Measurements from ENCODE around the gene UPK3BL1. TPM values are rescaled to one million over a fixed set of nuclear protein-coding genes. Genes with fewer than 3 reads are reported as not detected.
"Not testable (repeated sequence)": the region's sequence is repeated elsewhere in the genome, so short reads cannot be mapped to it uniquely, and the experiment has no call there.

UPK3BL1 gene
- total and polyA plus RNA-seq, 2 of the 8 experiments (the other 6 are each of a cell fraction or from before 2014, with no cell fraction given), result 6.4 to 16.1 TPM

DNA sequence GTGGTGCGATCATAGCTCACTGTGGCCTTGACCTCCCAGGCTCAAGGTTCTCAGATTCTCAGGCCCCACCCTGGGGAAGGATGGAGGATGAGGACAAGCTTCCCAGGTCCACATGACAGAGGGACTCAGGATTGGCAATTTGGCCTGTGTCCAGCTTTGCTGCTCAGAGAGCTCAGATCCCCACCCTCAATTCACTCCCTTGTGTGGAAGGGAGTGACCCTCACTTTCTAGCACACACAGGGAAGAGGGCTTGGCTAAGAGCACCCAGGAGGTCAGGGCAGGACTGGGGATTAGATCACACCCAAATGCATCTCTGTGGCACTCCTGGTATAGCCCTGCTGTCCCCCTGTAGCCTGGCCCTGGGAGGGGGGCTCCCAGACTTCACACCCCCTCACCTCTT is 813 bp upstream of the UPK3BL1 start:
- not testable (repeated sequence) for H4K20me1 ChIP-seq (replicated peaks in 1 of 2; ENCODE audit: control insufficient read depth in 1 of 2, insufficient read depth in 2 of 2, low read length in 2 of 2)

DNA sequence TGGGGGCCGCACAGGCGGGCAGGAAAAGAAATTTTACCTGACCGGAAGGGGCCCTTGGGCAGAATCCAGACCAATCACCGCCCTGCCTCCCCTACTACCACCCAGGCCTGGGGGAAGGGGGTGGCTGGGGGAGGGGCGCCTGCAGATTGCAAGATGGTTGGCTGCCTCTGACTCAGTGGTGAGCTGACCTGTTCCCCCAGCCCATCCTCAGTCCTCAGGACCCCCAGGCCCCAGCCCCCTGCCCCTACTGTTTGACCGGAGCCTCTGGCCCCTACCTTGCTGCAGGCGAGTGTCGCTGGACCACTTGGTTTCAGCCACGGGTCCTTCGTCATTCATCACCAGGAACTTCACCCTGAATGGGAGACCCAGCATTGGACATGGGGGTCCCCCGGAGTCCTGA is 3.7 kb downstream of the UPK3BL1 start:
- POLR2A ChIA-PET (ENCODE audit: partially characterized antibody); H3K14ac ChIP-seq (ENCODE audit: insufficient read length): not testable (repeated sequence)

More for the DNA sequence above, 813 bp upstream of the UPK3BL1 start:
- H3K23ac ChIP-seq (ENCODE audit: insufficient read length); CTCF ChIA-PET (ENCODE audit: partially characterized antibody); H3K4me2 ChIP-seq (ENCODE audit: insufficient read depth in 1 of 2, low read depth in 2 of 2, low read length in 2 of 2); POLR2A ChIA-PET (ENCODE audit: partially characterized antibody); H3K27me3 ChIP-seq (replicated peaks in 1 of 4; ENCODE audit: control insufficient read depth in 3 of 4, extremely low read depth in 1 of 4, insufficient read depth in 3 of 4, low read length in 3 of 4); H3K36me3 ChIP-seq (ENCODE audit: control insufficient read depth in 2 of 4, insufficient read depth in 4 of 4, low read length in 3 of 4); FAIRE-seq; DNase-seq (ENCODE audit: low read depth in 1 of 2, low spot score in 2 of 2); H2BK15ac ChIP-seq (ENCODE audit: low read length); H2BK12ac ChIP-seq (ENCODE audit: low read depth, low read length); H2BK20ac ChIP-seq (ENCODE audit: low read length); H3K4me1 ChIP-seq (replicated peaks in 1 of 4; ENCODE audit: control insufficient read depth in 3 of 4, insufficient read depth in 4 of 4, low read length in 3 of 4); H4K91ac ChIP-seq (replicated peaks; ENCODE audit: insufficient read length, low read length); H3K4ac ChIP-seq (replicated peaks; ENCODE audit: insufficient read length, low read depth, low read length); H3K27ac ChIP-seq (ENCODE audit: low read depth, low read length); H3K18ac ChIP-seq (ENCODE audit: extremely low read depth, low read length); H2AK5ac ChIP-seq (ENCODE audit: low read depth, low read length); H3K14ac ChIP-seq (ENCODE audit: insufficient read length); H2BK120ac ChIP-seq (replicated peaks; ENCODE audit: low read depth, low read length); H3K79me1 ChIP-seq (ENCODE audit: low read depth, low read length); H3K9me3 ChIP-seq (ENCODE audit: insufficient read depth in 2 of 2, low read depth in 1 of 2, low read length in 1 of 2); H3K79me2 ChIP-seq (ENCODE audit: control insufficient read depth in 1 of 2, insufficient read depth in 2 of 2, low read length in 2 of 2); H3K9ac ChIP-seq (replicated peaks in 1 of 4; ENCODE audit: extremely low read depth in 1 of 4, low read depth in 3 of 4, low read length in 3 of 4); H3K56ac ChIP-seq (replicated peaks; ENCODE audit: insufficient read length, low read depth, low read length); H4K8ac ChIP-seq (ENCODE audit: extremely low read depth, insufficient read depth, low read length); H3K23me2 ChIP-seq (ENCODE audit: low read depth, low read length); H4K5ac ChIP-seq (ENCODE audit: insufficient read length, low read depth, low read length); H3K4me3 ChIP-seq (ENCODE audit: extremely low read depth in 1 of 4, insufficient read depth in 2 of 4, low read depth in 3 of 4, low read length in 4 of 4); H2BK5ac ChIP-seq (ENCODE audit: low read depth, low read length); H2AFZ ChIP-seq (ENCODE audit: low read length): not testable (repeated sequence)
- WGBS, 2 experiments (ENCODE audit: extremely low coverage in 1 of 2, insufficient coverage in 1 of 2, insufficient read length in 1 of 2, insufficient replicate concordance in 2 of 2, low coverage in 1 of 2, low lambda C conversion rate in 2 of 2, missing lambda C conversion rate in 1 of 2), result no CpG with 5 or more reads among the region's 1 CpG

More for the DNA sequence above, 3.7 kb downstream of the UPK3BL1 start:
- H4K20me1 ChIP-seq (replicated peaks in 1 of 2; ENCODE audit: control insufficient read depth in 1 of 2, insufficient read depth in 2 of 2, low read length in 2 of 2); H4K8ac ChIP-seq (ENCODE audit: extremely low read depth, insufficient read depth, low read length); H2BK5ac ChIP-seq (ENCODE audit: low read depth, low read length); H2BK20ac ChIP-seq (ENCODE audit: low read length); H2AK5ac ChIP-seq (ENCODE audit: low read depth, low read length); H3K27ac ChIP-seq (ENCODE audit: low read depth, low read length); H3K9me3 ChIP-seq (ENCODE audit: insufficient read depth in 2 of 2, low read depth in 1 of 2, low read length in 1 of 2); CTCF ChIA-PET (ENCODE audit: partially characterized antibody); H2BK12ac ChIP-seq (ENCODE audit: low read depth, low read length); H3K56ac ChIP-seq (replicated peaks; ENCODE audit: insufficient read length, low read depth, low read length); H3K27me3 ChIP-seq (replicated peaks in 1 of 4; ENCODE audit: control insufficient read depth in 3 of 4, extremely low read depth in 1 of 4, insufficient read depth in 3 of 4, low read length in 3 of 4); H4K91ac ChIP-seq (replicated peaks; ENCODE audit: insufficient read length, low read length); H3K79me2 ChIP-seq (ENCODE audit: control insufficient read depth in 1 of 2, insufficient read depth in 2 of 2, low read length in 2 of 2); H3K4me2 ChIP-seq (ENCODE audit: insufficient read depth in 1 of 2, low read depth in 2 of 2, low read length in 2 of 2); H4K5ac ChIP-seq (ENCODE audit: insufficient read length, low read depth, low read length); H3K4ac ChIP-seq (replicated peaks; ENCODE audit: insufficient read length, low read depth, low read length); H2BK120ac ChIP-seq (replicated peaks; ENCODE audit: low read depth, low read length); H3K79me1 ChIP-seq (ENCODE audit: low read depth, low read length); H3K23me2 ChIP-seq (ENCODE audit: low read depth, low read length); H2AFZ ChIP-seq (ENCODE audit: low read length); H3K18ac ChIP-seq (ENCODE audit: extremely low read depth, low read length); FAIRE-seq; H3K23ac ChIP-seq (ENCODE audit: insufficient read length); H3K36me3 ChIP-seq (ENCODE audit: control insufficient read depth in 2 of 4, insufficient read depth in 4 of 4, low read length in 3 of 4); H2BK15ac ChIP-seq (ENCODE audit: low read length); H3K4me1 ChIP-seq (replicated peaks in 1 of 4; ENCODE audit: control insufficient read depth in 3 of 4, insufficient read depth in 4 of 4, low read length in 3 of 4); H3K9ac ChIP-seq (replicated peaks in 1 of 4; ENCODE audit: extremely low read depth in 1 of 4, low read depth in 3 of 4, low read length in 3 of 4): not testable (repeated sequence)
- WGBS, 2 experiments (ENCODE audit: extremely low coverage in 1 of 2, insufficient coverage in 1 of 2, insufficient read length in 1 of 2, insufficient replicate concordance in 2 of 2, low coverage in 1 of 2, low lambda C conversion rate in 2 of 2, missing lambda C conversion rate in 1 of 2), result 91% methylated on average over 5 of the region's 11 CpGs; no CpG with 5 or more reads in 1 of the 2 experiments
- H3K4me3 ChIP-seq (ENCODE audit: extremely low read depth in 1 of 4, insufficient read depth in 2 of 4, low read depth in 3 of 4, low read length in 4 of 4), result 0 out of 8 replicates have a peak overlapping the region, but pooled peaks of 1 of the 4 experiments have one; percentile 30
- DNase-seq (ENCODE audit: low read depth in 1 of 2, low spot score in 2 of 2), result peak in 1 of 2 experiments; percentile 89

All from H1 (cell line).